Smooth muscle cell of the pulmonary artery (primary cell): ENCODE results near the gene CTIF. TPM values are rescaled to one million over a fixed set of nuclear protein-coding genes. Genes with fewer than 3 reads are reported as not detected.

Experiments
- total RNA-seq: library from RNA; depleted of rRNA; stranded (reverse); fragments of >200 nt; gene quantifications from 2 replicates; pipeline ENCODE4 v1.2.3, GENCODE V29; 2014

The CTIF gene
- 49.8 and 53.7 TPM in 2 replicates for total RNA-seq

GRCh38 chr18:48538531-48539405, at the start of gene CTIF:
CTIF (plus strand) TSS chr18:48539031; CDS start chr18:48619566, 80,535 bp downstream.

Other genes with a start within 250 kb of the CTIF start
- 0.46 TPM in 1 of 2 replicates, not detected in the other for gene ZBTB7C, start 129.6 kb upstream of the CTIF start, total RNA-seq